ENCODE measurements around the gene CRTAC1.

The CRTAC1 gene

GRCh38 chr10:97974526-97975525, 55.6 kb downstream of the CRTAC1 start:
- no peak for DNase-seq (ENCODE audit: low spot score in 2 of 2)

GRCh38 chr10:97974100-97974499, 56.3 kb downstream of the CRTAC1 start:
- Histone ChIP-seq H3K4me1 (no peaks in the 10 kb centered on the region), H3K9me3 (no peaks in the 10 kb centered on the region), H3K27me3 (ENCODE audit: low read depth) (peaks cover 15% of the 10 kb centered on the region), H3K36me3 (replicated peaks) (no peaks in the 10 kb centered on the region), H3K4me3 (no peak overlapping the region)
- DNase-seq (ENCODE audit: low spot score in 2 of 2), result no peak
- in situ Hi-C loops (cut with MboI; ENCODE audit: low sequenced_read_pairs), result no loop called here

More at GRCh38 chr10:97974526-97975525, 55.6 kb downstream of the CRTAC1 start:
- Histone ChIP-seq H3K27me3 (ENCODE audit: low read depth) (peaks cover 12% of the 10 kb centered on the region), H3K4me3 (no peak overlapping the region), H3K4me1 (no peaks in the 10 kb centered on the region), H3K9me3 (no peaks in the 10 kb centered on the region), H3K36me3 (replicated peaks) (no peaks in the 10 kb centered on the region)
- in situ Hi-C loops (cut with MboI; ENCODE audit: low sequenced_read_pairs), result no loop called here

GRCh38 chr10:97969538-97970079, 60.8 kb downstream of the CRTAC1 start:
- Histone ChIP-seq H3K27me3 (ENCODE audit: low read depth) (peaks cover 19% of the 10 kb centered on the region), H3K4me3 (no peak overlapping the region), H3K36me3 (replicated peaks) (no peaks in the 10 kb centered on the region), H3K9me3 (no peaks in the 10 kb centered on the region), H3K4me1 (no peaks in the 10 kb centered on the region)
- DNase-seq (ENCODE audit: low spot score in 2 of 2), result no peak
- in situ Hi-C loops (cut with MboI; ENCODE audit: low sequenced_read_pairs), result no loop called here

GRCh38 chr10:97964748-97965147, 65.7 kb downstream of the CRTAC1 start:
- no peaks in the 10 kb centered on the region for H3K36me3 ChIP-seq (replicated peaks)
- H3K9me3 ChIP-seq, result no peaks in the 10 kb centered on the region
- H3K4me3 ChIP-seq, result no peak overlapping the region
- no peaks in the 10 kb centered on the region for H3K4me1 ChIP-seq
- H3K27me3 ChIP-seq (ENCODE audit: low read depth), result peaks cover 6% of the 10 kb centered on the region
- in situ Hi-C loops (cut with MboI; ENCODE audit: low sequenced_read_pairs), result no loop called here
- no peak for DNase-seq (ENCODE audit: low spot score in 2 of 2)

- Histone ChIP-seq H3K4me3 (no peak overlapping the region), H3K36me3 (replicated peaks) (no peaks in the 10 kb centered on the region), H3K9me3 (no peaks in the 10 kb centered on the region), H3K4me1 (no peaks in the 10 kb centered on the region), H3K27me3 (ENCODE audit: low read depth) (peaks cover 3% of the 10 kb centered on the region)
- in situ Hi-C loops (cut with MboI; ENCODE audit: low sequenced_read_pairs), result no loop called here
- DNase-seq (ENCODE audit: low spot score in 2 of 2), result no peak
Observed at GRCh38 chr10:97961945-97962344, 68.5 kb downstream of the CRTAC1 start.

- in situ Hi-C loops (cut with MboI; ENCODE audit: low sequenced_read_pairs), result no loop called here
Observed at GRCh38 chr10:97960269-97961056, 70.0 kb downstream of the CRTAC1 start.

GRCh38 chr10:97949462-97949861, 81.0 kb downstream of the CRTAC1 start:
- in situ Hi-C loops (cut with MboI; ENCODE audit: low sequenced_read_pairs), result no loop called here
- H3K4me3 ChIP-seq, result no peak overlapping the region
- no peaks in the 10 kb centered on the region for H3K27me3 ChIP-seq (ENCODE audit: low read depth)
- DNase-seq (ENCODE audit: low spot score in 2 of 2), result no peak
- H3K36me3 ChIP-seq (replicated peaks), result no peaks in the 10 kb centered on the region
- no peaks in the 10 kb centered on the region for H3K4me1 ChIP-seq
- no peaks in the 10 kb centered on the region for H3K9me3 ChIP-seq

More at GRCh38 chr10:97960269-97961056, 70.0 kb downstream of the CRTAC1 start:
- Histone ChIP-seq H3K36me3 (replicated peaks) (no peaks in the 10 kb centered on the region), H3K27me3 (ENCODE audit: low read depth) (peaks cover 3% of the 10 kb centered on the region), H3K4me3 (no peak overlapping the region), H3K4me1 (no peaks in the 10 kb centered on the region), H3K9me3 (no peaks in the 10 kb centered on the region)
- no peak for DNase-seq (ENCODE audit: low spot score in 2 of 2)

GRCh38 chr10:97948822-97949221, 81.6 kb downstream of the CRTAC1 start:
- in situ Hi-C loops (cut with MboI; ENCODE audit: low sequenced_read_pairs), result no loop called here
- H3K4me3 ChIP-seq, result no peak overlapping the region

GRCh38 chr10:97944772-97945171, 85.6 kb downstream of the CRTAC1 start:
- H3K4me3 ChIP-seq, result no peak overlapping the region
- DNase-seq (ENCODE audit: low spot score in 2 of 2), result no peak
- H3K9me3 ChIP-seq, result no peaks in the 10 kb centered on the region
- H3K27me3 ChIP-seq (ENCODE audit: low read depth), result no peaks in the 10 kb centered on the region
- no peaks in the 10 kb centered on the region for H3K36me3 ChIP-seq (replicated peaks)
- in situ Hi-C loops (cut with MboI; ENCODE audit: low sequenced_read_pairs), result no loop called here
- no peaks in the 10 kb centered on the region for H3K4me1 ChIP-seq

More at GRCh38 chr10:97948822-97949221, 81.6 kb downstream of the CRTAC1 start:
- Histone ChIP-seq H3K9me3 (no peaks in the 10 kb centered on the region), H3K4me1 (no peaks in the 10 kb centered on the region), H3K36me3 (replicated peaks) (no peaks in the 10 kb centered on the region), H3K27me3 (ENCODE audit: low read depth) (no peaks in the 10 kb centered on the region)
- no peak for DNase-seq (ENCODE audit: low spot score in 2 of 2)

- no peaks in the 10 kb centered on the region for H3K9me3 ChIP-seq
- no peak for DNase-seq (ENCODE audit: low spot score in 2 of 2)
- H3K36me3 ChIP-seq (replicated peaks), result no peaks in the 10 kb centered on the region
- in situ Hi-C loops (cut with MboI; ENCODE audit: low sequenced_read_pairs), result no loop called here
- H3K4me3 ChIP-seq, result no peak overlapping the region
- no peaks in the 10 kb centered on the region for H3K27me3 ChIP-seq (ENCODE audit: low read depth)
- H3K4me1 ChIP-seq, result no peaks in the 10 kb centered on the region
Observed at GRCh38 chr10:97943294-97943693, 87.1 kb downstream of the CRTAC1 start.

- no peaks in the 10 kb centered on the region for H3K9me3 ChIP-seq
- no peak overlapping the region for H3K4me3 ChIP-seq
- H3K36me3 ChIP-seq (replicated peaks), result no peaks in the 10 kb centered on the region
- H3K27me3 ChIP-seq (ENCODE audit: low read depth), result peaks cover 4% of the 10 kb centered on the region; the same call in 1 of the 2 replicates
- H3K4me1 ChIP-seq, result no peaks in the 10 kb centered on the region
- in situ Hi-C loops (cut with MboI; ENCODE audit: low sequenced_read_pairs), result no loop called here
- DNase-seq (ENCODE audit: low spot score in 2 of 2), result no peak
Observed at GRCh38 chr10:97940534-97940933, 89.9 kb downstream of the CRTAC1 start.

GRCh38 chr10:97939446-97939990, 90.9 kb downstream of the CRTAC1 start:
- in situ Hi-C loops (cut with MboI; ENCODE audit: low sequenced_read_pairs), result no loop called here
- H3K4me3 ChIP-seq, result no peak overlapping the region
- no peak for DNase-seq (ENCODE audit: low spot score in 2 of 2)

GRCh38 chr10:97937928-97938327, 92.5 kb downstream of the CRTAC1 start:
- no peaks in the 10 kb centered on the region for H3K4me1 ChIP-seq
- no peak for DNase-seq (ENCODE audit: low spot score in 2 of 2)
- no peaks in the 10 kb centered on the region for H3K9me3 ChIP-seq
- H3K27me3 ChIP-seq (ENCODE audit: low read depth), result peaks cover 4% of the 10 kb centered on the region; the same call in 1 of the 2 replicates
- no peaks in the 10 kb centered on the region for H3K36me3 ChIP-seq (replicated peaks)
- in situ Hi-C loops (cut with MboI; ENCODE audit: low sequenced_read_pairs), result no loop called here
- no peak overlapping the region for H3K4me3 ChIP-seq

More at GRCh38 chr10:97939446-97939990, 90.9 kb downstream of the CRTAC1 start:
- Histone ChIP-seq H3K27me3 (ENCODE audit: low read depth) (peaks cover 4% of the 10 kb centered on the region; the same call in 1 of the 2 replicates), H3K36me3 (replicated peaks) (no peaks in the 10 kb centered on the region), H3K4me1 (no peaks in the 10 kb centered on the region), H3K9me3 (no peaks in the 10 kb centered on the region)

Measured in HAP-1 (cell line).